ENCODE results near the gene SLIT3.

DNA sequence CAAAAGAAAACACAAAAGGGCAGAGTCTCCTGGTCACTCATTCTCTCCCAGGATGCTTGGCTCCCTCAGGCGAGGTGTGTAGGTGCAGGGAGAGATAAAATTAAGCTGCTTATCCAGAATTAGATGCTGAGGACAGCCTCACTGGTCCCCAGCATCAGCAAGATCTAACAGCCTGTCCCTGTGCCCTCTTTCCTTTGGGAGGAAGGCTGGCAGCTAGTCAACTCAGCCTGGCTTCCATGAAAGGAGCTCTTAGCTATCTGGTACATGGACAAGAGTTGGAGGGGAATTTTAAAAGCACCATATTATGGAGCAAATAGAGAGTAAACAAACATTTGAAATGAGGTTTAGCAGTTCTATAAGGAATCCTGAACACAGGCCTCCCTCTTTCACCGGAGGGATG, 523.3 kb downstream of the SLIT3 start:
- TF ChIP-seq, protein P1, sequence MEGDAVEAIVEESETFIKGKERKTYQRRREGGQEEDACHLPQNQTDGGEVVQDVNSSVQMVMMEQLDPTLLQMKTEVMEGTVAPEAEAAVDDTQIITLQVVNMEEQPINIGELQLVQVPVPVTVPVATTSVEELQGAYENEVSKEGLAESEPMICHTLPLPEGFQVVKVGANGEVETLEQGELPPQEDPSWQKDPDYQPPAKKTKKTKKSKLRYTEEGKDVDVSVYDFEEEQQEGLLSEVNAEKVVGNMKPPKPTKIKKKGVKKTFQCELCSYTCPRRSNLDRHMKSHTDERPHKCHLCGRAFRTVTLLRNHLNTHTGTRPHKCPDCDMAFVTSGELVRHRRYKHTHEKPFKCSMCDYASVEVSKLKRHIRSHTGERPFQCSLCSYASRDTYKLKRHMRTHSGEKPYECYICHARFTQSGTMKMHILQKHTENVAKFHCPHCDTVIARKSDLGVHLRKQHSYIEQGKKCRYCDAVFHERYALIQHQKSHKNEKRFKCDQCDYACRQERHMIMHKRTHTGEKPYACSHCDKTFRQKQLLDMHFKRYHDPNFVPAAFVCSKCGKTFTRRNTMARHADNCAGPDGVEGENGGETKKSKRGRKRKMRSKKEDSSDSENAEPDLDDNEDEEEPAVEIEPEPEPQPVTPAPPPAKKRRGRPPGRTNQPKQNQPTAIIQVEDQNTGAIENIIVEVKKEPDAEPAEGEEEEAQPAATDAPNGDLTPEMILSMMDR (conservative IDR thresholded peaks at IDR 0.05; ENCODE audit: low read depth in 2 of 2) = no peak
- TF ChIP-seq EZH2phosphoT487 (IDR thresholded peaks at IDR 0.05; ENCODE audit: unreplicated experiment) = no peak
- TF ChIP-seq POLR2AphosphoS5 (IDR thresholded peaks at IDR 0.05; ENCODE audit: low read depth) = no peak
- TF ChIP-seq, protein P2, sequence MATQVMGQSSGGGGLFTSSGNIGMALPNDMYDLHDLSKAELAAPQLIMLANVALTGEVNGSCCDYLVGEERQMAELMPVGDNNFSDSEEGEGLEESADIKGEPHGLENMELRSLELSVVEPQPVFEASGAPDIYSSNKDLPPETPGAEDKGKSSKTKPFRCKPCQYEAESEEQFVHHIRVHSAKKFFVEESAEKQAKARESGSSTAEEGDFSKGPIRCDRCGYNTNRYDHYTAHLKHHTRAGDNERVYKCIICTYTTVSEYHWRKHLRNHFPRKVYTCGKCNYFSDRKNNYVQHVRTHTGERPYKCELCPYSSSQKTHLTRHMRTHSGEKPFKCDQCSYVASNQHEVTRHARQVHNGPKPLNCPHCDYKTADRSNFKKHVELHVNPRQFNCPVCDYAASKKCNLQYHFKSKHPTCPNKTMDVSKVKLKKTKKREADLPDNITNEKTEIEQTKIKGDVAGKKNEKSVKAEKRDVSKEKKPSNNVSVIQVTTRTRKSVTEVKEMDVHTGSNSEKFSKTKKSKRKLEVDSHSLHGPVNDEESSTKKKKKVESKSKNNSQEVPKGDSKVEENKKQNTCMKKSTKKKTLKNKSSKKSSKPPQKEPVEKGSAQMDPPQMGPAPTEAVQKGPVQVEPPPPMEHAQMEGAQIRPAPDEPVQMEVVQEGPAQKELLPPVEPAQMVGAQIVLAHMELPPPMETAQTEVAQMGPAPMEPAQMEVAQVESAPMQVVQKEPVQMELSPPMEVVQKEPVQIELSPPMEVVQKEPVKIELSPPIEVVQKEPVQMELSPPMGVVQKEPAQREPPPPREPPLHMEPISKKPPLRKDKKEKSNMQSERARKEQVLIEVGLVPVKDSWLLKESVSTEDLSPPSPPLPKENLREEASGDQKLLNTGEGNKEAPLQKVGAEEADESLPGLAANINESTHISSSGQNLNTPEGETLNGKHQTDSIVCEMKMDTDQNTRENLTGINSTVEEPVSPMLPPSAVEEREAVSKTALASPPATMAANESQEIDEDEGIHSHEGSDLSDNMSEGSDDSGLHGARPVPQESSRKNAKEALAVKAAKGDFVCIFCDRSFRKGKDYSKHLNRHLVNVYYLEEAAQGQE (IDR thresholded peaks at IDR 0.05; ENCODE audit: unreplicated experiment) = no peak
- no peak for TF ChIP-seq EZH2 (IDR thresholded peaks at IDR 0.05; ENCODE audit: low read depth, unreplicated experiment)
- TF ChIP-seq ZNF331 (CRISPR knock-in tag; IDR thresholded peaks at IDR 0.05; ENCODE audit: low read depth) = no peak

Measured in GM23338 (cell line).